DMS153 treated with DMSO at 0.1 percent for 48 hours (cell line): ENCODE measurements around the gene DNM1L.
A peak's percentile ranks its signal among the peaks of the same experiment; 100 is the strongest.

Source experiments
- DNase-seq: peaks from one replicate; lab custom pipeline; 2025; ENCODE audit not compliant: unreplicated experiment; lab: John Stamatoyannopoulos, UW

The DNM1L gene

DNA sequence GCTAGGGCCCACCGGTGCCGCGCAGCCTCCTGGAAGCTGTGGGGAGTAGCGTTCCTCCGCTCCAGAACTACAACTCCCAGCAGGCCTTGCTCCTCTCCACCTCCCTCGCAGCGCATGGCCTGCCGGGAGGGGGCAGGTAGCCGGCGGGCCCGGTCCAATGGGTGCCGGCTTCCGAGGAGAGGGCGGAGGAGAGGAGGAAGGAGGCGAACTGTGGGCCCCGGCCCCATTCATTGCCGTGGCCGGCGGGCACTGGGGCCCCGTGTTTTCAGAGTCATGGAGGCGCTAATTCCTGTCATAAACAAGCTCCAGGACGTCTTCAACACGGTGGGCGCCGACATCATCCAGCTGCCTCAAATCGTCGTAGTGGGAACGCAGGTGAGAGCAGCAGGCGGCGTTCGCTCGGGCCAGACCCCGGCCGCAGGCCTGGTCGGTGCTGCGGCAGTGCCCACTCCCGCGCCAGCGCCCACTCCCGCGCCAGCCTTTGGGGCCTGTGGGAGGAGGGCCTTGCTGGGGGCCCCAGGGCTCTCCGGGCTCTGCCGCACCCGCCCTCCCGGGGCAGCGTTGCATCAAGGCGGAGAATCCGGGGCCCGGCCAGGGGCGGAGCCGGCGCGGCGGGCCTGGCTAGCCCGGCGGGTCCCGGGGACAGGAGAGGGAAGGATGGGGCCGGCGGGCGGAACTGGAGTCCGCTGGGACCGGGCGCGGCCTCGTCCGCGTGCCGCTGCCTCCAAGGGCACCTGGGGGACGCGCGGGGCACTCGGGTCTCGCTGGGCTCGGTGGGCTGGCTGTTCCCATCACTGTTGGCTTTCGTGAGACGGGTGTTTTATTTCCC is at the start of gene DNM1L:
TSS of gene DNM1L (plus strand) at position 211 of the 829 bp plus-strand sequence. CDS start at position 274, 63 bp downstream.
- peak; percentile 91 for DNase-seq

GRCh38 chr12:32641287-32641901 is 37.7 kb upstream of the DNM1L start:
- DNase-seq: no peak

- no peak for DNase-seq
Observed at GRCh38 chr12:32644431-32644830, 34.7 kb upstream of the DNM1L start.

- no peak for DNase-seq
Observed at GRCh38 chr12:32647275-32647674, 31.8 kb upstream of the DNM1L start.

DNA sequence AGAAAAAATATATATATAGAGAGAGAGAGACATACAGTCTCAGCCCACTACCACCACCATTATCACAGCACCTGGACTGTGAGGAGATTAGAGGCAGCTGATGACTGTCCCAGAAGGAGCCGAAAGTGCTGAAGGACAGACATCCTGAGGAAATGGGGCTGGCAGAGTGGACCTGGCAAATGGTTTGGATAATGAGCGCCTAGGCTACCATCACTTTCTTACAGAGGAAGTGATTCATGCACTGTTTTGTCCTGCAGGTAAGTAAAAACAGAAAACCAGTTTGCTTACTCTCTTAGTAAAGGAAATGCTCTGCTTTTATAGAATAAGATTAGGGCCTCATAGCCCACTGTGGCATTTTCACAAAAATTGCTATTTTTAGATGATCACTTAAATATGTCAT is 28.6 kb upstream of the DNM1L start:
- DNase-seq: no peak

DNA sequence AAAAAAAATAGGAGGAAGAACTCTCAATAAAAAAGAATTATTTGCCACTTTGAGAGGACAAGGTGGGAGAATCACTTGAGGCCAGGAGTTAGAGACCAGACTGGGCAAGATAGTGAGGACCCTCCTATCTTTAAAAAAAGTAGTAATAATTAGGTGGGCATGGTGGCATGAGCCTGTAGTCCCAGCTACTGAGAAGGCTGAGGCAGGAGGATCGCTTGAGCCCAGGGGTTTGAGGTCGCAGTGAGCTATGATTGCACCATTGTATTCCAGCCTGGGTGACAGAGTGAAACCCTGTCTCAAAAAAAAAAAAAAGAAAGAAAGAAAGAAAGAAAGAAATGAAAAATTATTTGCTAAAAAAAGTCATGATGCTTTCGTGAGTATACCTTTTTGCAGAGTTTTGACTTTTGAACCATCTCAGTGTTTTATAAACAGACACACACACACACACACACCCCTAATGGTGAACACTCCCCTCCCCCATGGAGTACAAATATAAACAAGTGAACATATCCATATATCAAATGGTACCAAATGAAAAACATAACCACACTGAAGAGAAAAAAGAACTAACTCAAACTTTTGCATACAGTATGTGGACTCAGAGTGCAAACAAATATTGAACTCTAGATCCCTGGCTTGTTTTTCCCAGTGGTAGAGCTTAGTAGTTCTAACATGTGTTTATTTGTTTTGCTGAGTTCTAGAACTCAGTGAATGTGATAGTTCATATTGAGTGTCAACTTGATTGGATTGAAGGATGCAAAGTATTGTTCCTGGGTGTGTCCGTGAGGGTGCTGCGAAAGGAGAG is 27.7 kb upstream of the DNM1L start:
- no peak for DNase-seq

- no peak for DNase-seq
Observed at GRCh38 chr12:32651956-32652210, 27.2 kb upstream of the DNM1L start.

- DNase-seq: no peak
Observed at GRCh38 chr12:32659908-32660440, 19.1 kb upstream of the DNM1L start.

DNA sequence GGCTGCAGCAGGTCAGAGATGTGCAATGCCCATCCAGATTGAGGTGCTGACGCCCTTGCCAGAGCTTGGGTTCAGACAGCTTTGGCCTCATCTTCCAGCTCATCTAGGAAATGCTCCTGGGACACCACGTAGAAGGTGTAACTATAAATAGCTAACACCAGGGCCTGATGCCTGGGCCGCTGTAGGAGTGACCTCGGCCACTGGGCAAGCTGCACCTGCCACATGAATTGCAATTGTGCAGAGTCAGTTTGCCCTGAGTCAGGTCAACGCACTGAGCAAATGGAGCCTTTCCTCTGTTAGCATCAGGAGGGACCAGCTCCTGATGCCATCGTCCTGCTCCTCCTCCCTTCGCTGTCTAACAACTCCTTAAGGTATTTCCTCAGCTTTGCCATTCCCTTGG is 17.4 kb upstream of the DNM1L start:
- DNase-seq: no peak

DNA sequence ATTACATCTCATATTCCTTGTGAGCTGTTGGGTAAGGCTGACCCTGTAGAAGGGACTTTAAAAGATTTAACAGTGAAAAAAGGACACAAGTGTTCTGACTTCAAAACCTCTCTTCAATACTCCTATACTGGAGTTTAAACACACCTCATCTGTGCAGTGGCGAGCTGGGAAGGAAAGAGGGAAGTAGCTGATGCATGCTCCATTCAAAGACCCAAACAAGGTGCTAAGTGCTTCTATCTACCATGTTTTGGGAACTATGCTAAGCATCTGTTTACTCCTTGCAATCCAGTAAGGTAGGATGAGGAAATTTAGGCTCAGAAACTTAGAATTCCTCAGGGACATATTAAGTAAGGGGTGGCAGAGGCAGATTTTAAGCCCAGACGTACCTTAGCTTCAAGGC is 16.4 kb upstream of the DNM1L start:
- no peak for DNase-seq

DNA sequence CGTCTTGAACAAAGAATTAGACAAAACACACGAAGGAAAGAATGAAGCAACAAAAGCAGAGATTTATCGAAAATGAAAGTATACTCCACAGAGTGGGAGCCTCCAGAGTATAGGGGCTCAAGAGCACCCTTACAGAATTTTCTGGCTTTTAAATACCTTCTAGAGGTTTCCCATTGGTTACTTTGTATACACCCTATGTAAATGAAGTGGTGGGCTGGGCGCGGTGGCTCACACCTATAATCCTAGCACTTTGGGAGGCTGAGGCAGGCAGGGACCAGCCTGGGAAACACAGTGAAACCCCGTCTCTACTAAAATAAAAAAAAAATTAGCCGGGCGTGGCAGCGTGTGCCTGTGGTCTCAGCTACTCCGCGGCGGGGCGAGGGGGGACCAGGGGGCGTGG is 13.1 kb upstream of the DNM1L start:
- no peak for DNase-seq

- DNase-seq: no peak
Observed at GRCh38 chr12:32669584-32669983, 9.5 kb upstream of the DNM1L start.

- DNase-seq: peak; percentile 36
Observed at GRCh38 chr12:32671930-32672780, 6.9 kb upstream of the DNM1L start.

GRCh38 chr12:32679920-32680237 is 778 bp downstream of the DNM1L start:
- no peak for DNase-seq

DNA sequence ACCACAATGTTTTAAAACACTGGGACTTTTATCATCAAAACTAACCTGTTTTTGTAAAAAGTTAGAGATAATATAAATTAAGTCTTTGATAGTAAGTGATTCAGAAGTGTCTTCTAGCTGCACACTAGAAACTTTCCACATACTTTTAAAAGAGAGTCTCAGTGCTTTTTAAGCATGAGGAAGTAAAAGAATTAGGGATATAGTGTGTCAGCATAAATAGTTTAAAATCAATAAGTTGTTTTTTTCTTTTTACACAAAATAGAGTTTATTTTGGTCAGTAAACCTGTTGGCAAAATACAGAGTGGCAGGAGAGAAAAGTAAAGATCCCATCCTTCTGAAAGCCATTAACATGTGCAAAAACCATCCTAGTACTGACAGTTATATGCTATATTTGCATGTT is 1.7 kb downstream of the DNM1L start:
- no peak for DNase-seq

GRCh38 chr12:32681272-32681671 is 2.2 kb downstream of the DNM1L start:
- DNase-seq: no peak

DNA sequence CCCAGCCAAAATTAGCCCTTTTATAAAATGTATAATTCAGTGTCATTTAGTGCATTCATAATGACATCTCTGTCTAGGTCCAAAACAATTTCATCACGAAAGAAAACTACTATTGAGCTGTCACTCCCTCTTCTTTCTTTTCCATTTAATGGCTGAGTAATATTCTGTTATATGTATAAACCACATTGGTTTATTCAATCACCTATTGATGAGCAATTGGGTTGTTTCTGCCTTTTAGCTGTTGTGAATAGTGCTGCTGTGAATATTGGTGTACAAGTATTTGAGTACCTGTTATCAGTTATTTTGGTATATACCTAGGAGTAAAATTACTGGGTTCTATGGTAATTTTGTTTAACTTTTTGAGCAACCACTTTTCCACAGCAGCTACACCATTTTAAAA is 7.2 kb downstream of the DNM1L start:
- no peak for DNase-seq

- DNase-seq: no peak
Observed at GRCh38 chr12:32688786-32689185, 9.7 kb downstream of the DNM1L start.

DNA sequence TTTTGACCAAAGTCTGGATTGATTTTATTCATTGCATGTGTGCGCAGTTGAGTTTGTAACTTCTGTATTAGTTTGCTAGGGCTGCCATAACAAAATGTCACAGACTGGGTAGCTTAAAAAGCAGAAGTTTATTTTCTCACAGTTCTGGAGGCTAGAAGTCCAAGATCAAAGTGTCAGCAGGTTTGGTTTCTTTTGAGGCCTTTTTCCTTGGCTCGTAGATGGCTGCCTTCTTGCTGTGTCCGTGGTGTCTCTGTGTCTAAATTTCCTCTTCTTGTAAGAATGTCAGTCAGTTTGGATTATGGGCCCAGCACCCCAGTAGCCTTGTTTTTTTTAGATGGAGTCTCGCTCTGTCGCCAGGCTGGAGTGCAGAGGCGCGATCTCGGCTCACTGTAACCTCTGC is 11.8 kb downstream of the DNM1L start:
- no peak for DNase-seq

- DNase-seq: no peak
Observed at GRCh38 chr12:32692358-32692757, 13.3 kb downstream of the DNM1L start.

DNA sequence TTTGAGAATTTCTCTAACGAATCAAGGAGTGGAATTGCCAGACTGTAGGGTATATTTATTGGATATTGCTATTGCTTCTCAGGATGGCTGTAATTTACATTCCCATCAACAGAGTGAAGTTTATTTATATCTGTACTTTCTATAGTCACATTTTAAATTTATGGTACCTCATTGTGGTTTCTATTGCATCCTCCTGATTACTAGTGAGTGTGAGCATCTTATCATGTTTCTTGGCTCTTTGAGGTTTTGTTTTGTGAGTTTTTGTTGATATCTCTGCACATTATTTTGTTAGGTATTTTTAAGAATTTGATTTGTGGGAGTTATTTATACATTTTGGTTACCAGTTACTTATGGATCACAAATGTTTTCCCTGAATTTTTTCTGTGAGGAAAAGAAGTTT is 13.9 kb downstream of the DNM1L start:
- DNase-seq: no peak
